Activated CD8-positive, alpha-beta memory T cell treated with anti-CD3 and anti-CD28 coated beads, Interleukin-2, amount 10 ng/mL, durations not matched to agents 7 days and 5 days (primary cell): Measurements from ENCODE around the gene SERPINB1. TPM values are rescaled to one million over a fixed set of nuclear protein-coding genes. Genes with fewer than 3 reads are reported as not detected.
"Not testable (repeated sequence)": the region's sequence is repeated elsewhere in the genome, so short reads cannot be mapped to it uniquely, and the experiment has no call there.

ENCODE experiments used
- ATAC-seq: fragments of 150-1000 bp; cut with Tn5 transposase; one replicate; pipeline ENCODE4 v1.10.0; 2021; ENCODE audit warnings: moderate library complexity
- CTCF ChIA-PET: fragments of 350-600 bp; sonication (Branson Sonifier 250); formaldehyde crosslinking; loops from one replicate; lab custom pipeline; 2021; ENCODE audit warnings: antibody characterized with exemption; lab: Charles Lee
- DNase-seq: peaks from one replicate; pipeline ENCODE4 v3.0.0-alpha.2; 2020
- H3K27ac Mint-ChIP-seq: one replicate; pipeline ENCODE4 v1.8.0; 2021; ENCODE audit warnings: mild to moderate bottlenecking, mixed read lengths
- H3K27me3 Mint-ChIP-seq: one replicate; pipeline ENCODE4 v1.8.0; 2021; ENCODE audit warnings: mixed read lengths
- H3K36me3 Mint-ChIP-seq: one replicate; pipeline ENCODE4 v1.8.0; 2021; ENCODE audit warnings: mild to moderate bottlenecking, mixed read lengths
- H3K4me1 Mint-ChIP-seq: one replicate; pipeline ENCODE4 v1.8.0; 2021; ENCODE audit warnings: mixed read lengths
- H3K4me3 Mint-ChIP-seq: one replicate; pipeline ENCODE4 v1.8.0; 2021; ENCODE audit warnings: mild to moderate bottlenecking, moderate library complexity, mixed read lengths
- H3K9me3 Mint-ChIP-seq: one replicate; pipeline ENCODE4 v1.8.0; 2022; ENCODE audit warnings: low read depth, mixed read lengths
- total RNA-seq, 2 experiments: library from RNA; stranded (reverse); gene quantifications; one replicate each; pipeline ENCODE4 v1.2.3, GENCODE V29; 2021

SERPINB1 gene
- total RNA-seq, result 10 to 100 TPM; 55.2 to 65.7 TPM

DNA sequence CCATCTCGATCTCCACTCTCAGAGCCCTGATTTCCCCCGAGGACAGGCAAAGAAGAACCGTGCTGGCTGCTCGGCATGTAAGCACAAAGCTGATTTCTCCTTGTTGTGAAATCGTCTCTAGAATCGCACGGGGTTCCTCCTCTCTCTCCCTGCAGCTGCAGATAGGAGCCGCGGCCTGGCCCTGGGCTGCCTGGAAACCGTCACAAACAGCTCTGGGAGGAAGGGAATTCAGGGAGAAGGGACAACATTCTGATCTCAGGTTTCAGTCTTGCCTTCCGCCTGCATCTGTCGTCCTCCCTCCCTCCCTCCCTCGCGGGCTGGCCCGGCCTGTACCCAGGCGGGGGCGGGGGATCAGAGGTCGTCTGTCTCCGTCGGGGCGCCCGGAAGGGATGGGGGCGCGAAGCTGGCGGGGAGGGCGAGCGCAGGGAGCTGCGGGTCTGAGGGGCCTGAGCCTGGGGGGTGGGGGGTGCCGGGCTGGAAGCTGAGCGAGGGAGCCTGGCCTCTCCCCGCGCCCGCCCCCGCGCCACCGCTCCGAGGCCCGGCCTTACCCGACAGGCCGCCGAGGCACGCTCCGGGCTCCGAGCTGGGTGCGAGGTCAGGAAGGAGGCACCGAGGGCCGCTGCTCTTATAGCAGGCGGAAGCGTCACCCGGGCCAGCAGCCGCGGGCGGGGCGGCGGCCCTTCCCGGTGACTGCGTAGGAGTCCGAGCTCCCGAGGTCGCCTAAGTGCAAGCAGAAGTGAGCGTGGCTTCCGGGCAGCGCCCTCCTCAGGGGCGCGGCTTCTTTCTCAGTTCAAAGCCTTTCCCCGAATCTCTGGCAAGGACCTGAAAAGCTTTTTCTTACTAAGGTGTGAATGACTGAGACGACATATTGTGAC, at the start of gene SERPINB1:
Gene SERPINB1 (minus strand): TSS at position 600 of the 875 bp plus-strand sequence. CDS start 1,277 bp downstream, outside the sequence.
- Mint-ChIP-seq H3K36me3 (peaks cover 29% of the 10 kb centered on the region), H3K9me3 (no peaks in the 10 kb centered on the region), H3K27ac (peak within 1 kb of the TSS; percentile 83), H3K4me1 (peaks cover 65% of the 10 kb centered on the region), H3K4me3 (peak within 1 kb of the TSS; percentile 89), H3K27me3 (no peaks in the 10 kb centered on the region)
- DNase-seq (peak; percentile 92), ATAC-seq (peak; percentile 89)
- CTCF ChIA-PET, result interaction anchor here (0.7 to 5.6 kb wide), 30 partner anchors 9 to 222 kb away, joined by 3 to 76 read pairs (median 4); no protein-coding TSS in a partner anchor

DNA sequence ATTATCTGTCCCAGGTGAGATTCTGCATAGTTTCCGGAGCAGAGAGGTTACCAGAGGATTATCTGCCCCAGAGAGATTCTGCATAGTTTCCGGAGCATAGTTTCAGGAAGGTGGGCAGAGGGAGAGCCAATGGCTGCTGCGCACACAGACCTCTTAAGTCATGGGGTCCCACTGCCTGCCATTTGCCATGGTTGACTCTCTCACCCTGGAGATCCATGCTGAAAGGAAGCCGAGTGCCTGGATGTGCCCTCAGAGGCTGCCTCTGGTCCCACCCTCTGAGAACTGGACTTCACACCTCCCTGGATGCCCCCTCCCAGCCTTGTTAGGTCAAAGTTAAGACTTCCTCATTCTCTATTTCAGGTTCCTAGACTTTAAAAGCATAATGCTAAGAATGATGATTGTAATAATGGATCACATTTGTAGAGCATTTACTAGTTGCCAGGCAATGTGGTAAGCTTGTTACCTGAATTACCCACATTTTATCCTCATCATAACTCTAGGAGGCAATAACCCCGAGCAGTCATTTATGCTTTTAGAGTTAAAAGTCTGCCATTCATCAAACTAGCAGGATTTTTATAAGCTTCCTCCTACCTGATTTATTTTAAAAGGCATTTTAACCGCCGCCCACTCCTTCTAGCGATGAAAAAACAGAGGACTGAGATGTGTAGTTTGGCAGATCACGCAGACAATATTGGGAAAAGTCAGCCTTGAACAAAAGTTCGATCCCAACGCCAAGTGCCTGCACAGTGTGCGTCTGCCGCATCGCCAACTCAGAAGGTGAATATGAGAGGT, 49.5 kb upstream of the SERPINB1 start:
- H3K4me3 Mint-ChIP-seq, result peak overlapping the region; percentile 45
- peaks cover 77% of the 10 kb centered on the region for H3K36me3 Mint-ChIP-seq
- H3K4me1 Mint-ChIP-seq, result peaks cover 20% of the 10 kb centered on the region
- no peaks in the 10 kb centered on the region for H3K27me3 Mint-ChIP-seq
- ATAC-seq (no peak), DNase-seq (no peak)
- no peaks in the 10 kb centered on the region for H3K9me3 Mint-ChIP-seq
- peak overlapping the region; percentile 41 for H3K27ac Mint-ChIP-seq
- CTCF ChIA-PET, result interaction anchor here (1.0 to 1.4 kb wide), 4 partner anchors 40 to 61 kb away, joined by 3 to 4 read pairs (median 3); partner anchors contain the start of gene SERPINB1

DNA sequence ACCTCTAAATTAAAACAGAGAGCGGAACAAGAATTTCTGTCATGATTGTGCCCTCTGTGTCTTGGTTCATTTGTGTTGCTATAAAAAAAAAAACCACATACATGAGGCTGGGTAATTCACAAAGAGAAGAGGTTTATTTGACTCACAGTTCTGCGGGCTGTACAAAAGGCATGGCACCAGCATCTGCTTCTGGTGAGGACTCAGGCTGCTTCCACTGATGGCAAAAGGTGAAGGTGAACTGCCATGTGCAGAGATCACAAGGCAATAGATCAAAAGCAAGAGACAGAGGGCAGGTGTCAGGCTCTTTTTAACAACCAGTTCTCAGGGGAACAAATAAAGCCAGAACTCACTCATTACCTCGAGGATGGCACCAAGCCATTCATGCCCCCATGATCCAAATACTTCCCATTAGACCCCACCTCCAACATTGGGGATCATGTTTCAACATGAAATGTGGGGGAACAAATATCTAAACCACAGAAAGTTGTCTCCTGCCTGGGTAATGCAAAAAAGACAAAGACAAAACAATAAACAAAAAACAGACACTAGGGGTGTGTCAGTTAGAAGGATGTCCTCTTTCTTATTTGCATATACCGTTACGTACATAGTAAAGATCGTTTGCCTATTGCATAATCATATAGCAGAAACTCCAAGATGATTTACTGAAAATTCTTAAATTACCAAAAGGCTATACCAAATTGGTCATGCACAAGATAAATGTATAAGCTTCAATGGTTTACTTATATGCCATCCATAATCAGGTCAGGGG, 44.5 kb upstream of the SERPINB1 start:
- peaks cover 18% of the 10 kb centered on the region for H3K4me1 Mint-ChIP-seq
- CTCF ChIA-PET, result no interaction called here
- H3K4me3 Mint-ChIP-seq, result no peak overlapping the region
- ATAC-seq (no peak), DNase-seq (no peak)
- no peaks in the 10 kb centered on the region for H3K27me3 Mint-ChIP-seq
- H3K36me3 Mint-ChIP-seq, result peaks cover 45% of the 10 kb centered on the region
- no peaks in the 10 kb centered on the region for H3K9me3 Mint-ChIP-seq
- no peak overlapping the region for H3K27ac Mint-ChIP-seq

DNA sequence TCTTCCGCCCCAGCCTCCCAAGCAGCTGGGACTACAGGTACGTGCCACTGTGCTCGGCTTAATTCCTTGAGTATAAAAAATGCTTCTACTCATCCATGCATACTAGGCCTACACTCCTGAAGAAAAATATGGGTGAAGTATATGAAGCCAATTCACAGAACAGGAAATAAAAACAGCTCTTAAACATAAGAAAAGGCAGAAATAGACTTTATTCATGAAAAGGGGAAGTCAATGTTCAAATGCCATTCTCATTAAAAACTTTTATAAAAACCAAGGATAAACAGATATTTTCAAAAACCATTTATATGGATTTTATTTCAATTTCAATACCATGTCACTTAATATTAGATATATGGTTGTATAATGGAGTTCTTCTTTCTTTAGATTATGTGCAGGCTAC, 43.1 kb upstream of the SERPINB1 start:
- no peak overlapping the region for H3K27ac Mint-ChIP-seq
- no peak overlapping the region for H3K4me3 Mint-ChIP-seq
- ATAC-seq, result no peak
- no peaks in the 10 kb centered on the region for H3K9me3 Mint-ChIP-seq
- H3K36me3 Mint-ChIP-seq, result peaks cover 35% of the 10 kb centered on the region
- no peak for DNase-seq
- H3K27me3 Mint-ChIP-seq, result no peaks in the 10 kb centered on the region
- peaks cover 32% of the 10 kb centered on the region for H3K4me1 Mint-ChIP-seq
- CTCF ChIA-PET, result interaction anchor here (1.2 to 1.8 kb wide), 4 partner anchors 9 to 38 kb away, joined by 3 to 10 read pairs (median 4); partner anchors contain the start of gene SERPINB9

DNA sequence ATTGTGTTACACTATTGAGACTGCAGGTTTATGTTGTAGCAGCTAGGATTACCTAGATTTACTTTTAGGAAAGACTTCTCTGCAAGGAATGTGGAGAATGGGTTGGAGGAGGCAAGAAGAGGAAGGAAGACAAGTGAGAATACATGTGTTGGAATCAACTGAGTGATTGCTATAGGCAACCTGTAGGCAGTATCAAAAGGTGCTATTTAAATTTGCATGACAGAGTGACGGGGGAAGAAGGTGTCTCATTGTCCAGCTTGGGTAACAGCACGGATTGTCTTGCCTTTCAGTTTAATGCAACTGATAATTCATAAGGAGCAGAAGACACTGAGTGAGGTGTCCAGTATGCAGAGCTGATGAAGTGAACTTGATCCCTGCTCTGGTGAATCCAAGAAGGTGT, 42.0 kb upstream of the SERPINB1 start:
- Mint-ChIP-seq H3K27ac (no peak overlapping the region), H3K27me3 (no peaks in the 10 kb centered on the region), H3K36me3 (peaks cover 35% of the 10 kb centered on the region), H3K4me3 (no peak overlapping the region), H3K9me3 (no peaks in the 10 kb centered on the region), H3K4me1 (peaks cover 42% of the 10 kb centered on the region)
- no peak for DNase-seq
- no peak for ATAC-seq
- CTCF ChIA-PET, result interaction anchor here (1.4 to 1.8 kb wide), 3 partner anchors 20 to 37 kb away, joined by 3 to 10 read pairs (median 4); partner anchors contain the start of gene SERPINB9

GRCh38 chr6:2881423-2881822, 39.8 kb upstream of the SERPINB1 start:
- DNase-seq (no peak), ATAC-seq (no peak)
- Mint-ChIP-seq H3K4me3 (peak overlapping the region; percentile 76), H3K4me1 (peaks cover 59% of the 10 kb centered on the region), H3K27me3 (no peaks in the 10 kb centered on the region), H3K9me3 (no peaks in the 10 kb centered on the region), H3K27ac (peak overlapping the region; percentile 84), H3K36me3 (peaks cover 24% of the 10 kb centered on the region)
- CTCF ChIA-PET, result interaction anchor here (0.8 to 3.1 kb wide), 3 partner anchors 19 to 90 kb away, joined by 3 to 13 read pairs (median 8); no protein-coding TSS in a partner anchor

DNA sequence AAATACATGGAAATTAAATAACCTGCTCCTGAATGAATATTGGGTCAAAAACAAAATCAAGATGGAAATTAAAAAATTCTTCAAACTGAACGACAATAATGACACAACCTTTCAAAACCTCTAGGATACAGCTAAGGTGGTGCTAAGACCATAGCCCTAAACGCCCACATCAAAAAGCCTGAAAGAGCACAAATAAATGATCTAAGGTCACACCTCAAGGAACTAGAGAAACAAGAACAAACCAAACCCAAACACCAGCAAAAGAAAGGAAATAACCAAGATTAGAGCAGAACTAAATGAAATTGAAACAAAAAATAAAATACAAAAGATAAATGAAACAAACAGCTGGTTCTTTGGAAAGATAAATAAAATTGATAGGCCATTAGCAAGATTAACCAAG, 38.5 kb upstream of the SERPINB1 start:
- peak overlapping the region; percentile 84 for H3K27ac Mint-ChIP-seq
- DNase-seq, H3K27me3 Mint-ChIP-seq, H3K9me3 Mint-ChIP-seq, ATAC-seq: not testable (repeated sequence)
- peaks cover 17% of the 10 kb centered on the region for H3K36me3 Mint-ChIP-seq
- peaks cover 56% of the 10 kb centered on the region for H3K4me1 Mint-ChIP-seq
- H3K4me3 Mint-ChIP-seq, result peak overlapping the region; percentile 76
- CTCF ChIA-PET, result interaction anchor here (0.7 to 4.4 kb wide), 4 partner anchors 20 to 57 kb away, joined by 3 to 14 read pairs (median 10); no protein-coding TSS in a partner anchor

DNA sequence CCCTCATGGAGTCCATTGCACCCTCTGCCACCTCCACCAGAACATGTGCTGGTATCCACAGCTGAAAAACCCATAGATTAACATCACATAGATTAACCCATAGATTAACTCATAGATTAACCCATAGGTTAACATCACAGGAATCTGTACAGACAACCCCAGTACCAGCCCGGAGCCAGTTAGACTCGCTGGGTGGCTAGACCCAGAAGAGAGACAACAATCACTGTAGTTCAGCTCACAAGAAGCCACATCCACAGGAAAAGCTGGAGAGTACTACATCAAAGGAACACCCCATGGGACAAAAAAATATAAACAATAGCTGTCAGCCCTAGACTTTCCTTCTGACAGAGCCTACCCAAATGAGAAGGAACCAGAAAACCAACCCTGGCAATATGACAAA, 36.3 kb upstream of the SERPINB1 start:
- H3K36me3 Mint-ChIP-seq, result peaks cover 18% of the 10 kb centered on the region
- ATAC-seq, result no peak

DNA sequence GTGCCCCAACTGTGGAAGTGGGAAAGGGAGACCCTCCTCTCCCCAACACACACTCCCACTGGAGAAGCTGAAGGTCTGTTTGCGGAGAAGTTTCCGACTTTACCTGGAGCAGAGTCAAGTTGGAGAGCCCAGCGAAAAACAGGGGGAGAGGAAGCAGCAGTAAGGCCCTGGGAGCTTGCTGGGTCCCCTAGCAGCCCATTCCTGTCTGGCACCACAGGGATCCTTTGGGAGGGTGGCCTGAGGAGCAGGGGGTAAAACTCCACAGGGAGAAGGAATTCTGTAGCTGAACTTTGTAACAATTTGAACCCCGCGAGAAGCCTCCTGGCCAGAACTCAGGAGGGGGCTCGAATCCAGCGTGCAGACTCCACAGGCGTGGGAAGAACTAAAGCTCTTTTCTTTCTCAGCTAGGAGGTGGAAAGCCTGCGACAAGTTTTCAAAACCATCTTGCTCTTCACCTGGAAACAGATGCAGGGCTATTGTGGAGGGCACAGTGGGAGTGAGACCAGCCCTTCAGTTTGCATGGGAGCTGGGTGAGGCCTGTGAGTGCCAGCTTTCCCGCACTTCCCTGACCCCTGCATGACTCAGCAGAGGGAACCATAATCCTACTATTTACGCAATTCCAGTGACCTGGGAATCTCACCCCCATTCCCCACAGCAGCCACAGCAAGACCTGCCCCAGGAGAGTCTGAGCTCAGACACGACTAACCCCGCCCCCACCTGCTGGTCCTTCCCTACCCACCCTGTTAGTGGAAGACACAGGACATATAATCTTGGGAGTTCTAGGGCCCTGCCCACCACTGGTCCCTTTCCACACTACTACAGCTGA, 35.6 kb upstream of the SERPINB1 start:
- Mint-ChIP-seq H3K4me1 (peaks cover 80% of the 10 kb centered on the region), H3K36me3 (peaks cover 19% of the 10 kb centered on the region), H3K27ac (peak overlapping the region; percentile 92), H3K9me3 (peaks cover 2% of the 10 kb centered on the region), H3K4me3 (peak overlapping the region; percentile 76), H3K27me3 (no peaks in the 10 kb centered on the region)
- DNase-seq (no peak), ATAC-seq (no peak)
- CTCF ChIA-PET, result interaction anchor here (0.9 to 4.4 kb wide), 9 partner anchors 8 to 86 kb away, joined by 3 to 14 read pairs (median 5); partner anchors contain the start of gene SERPINB1

More for the DNA sequence above, 36.3 kb upstream of the SERPINB1 start:
- Mint-ChIP-seq H3K4me3 (no peak overlapping the region), H3K4me1 (peaks cover 73% of the 10 kb centered on the region), H3K27ac (peak overlapping the region; percentile 9), H3K9me3 (no peaks in the 10 kb centered on the region), H3K27me3 (no peaks in the 10 kb centered on the region)
- CTCF ChIA-PET, result interaction anchor here (0.7 to 4.4 kb wide), 8 partner anchors 9 to 110 kb away, joined by 3 to 14 read pairs (median 5); partner anchors contain the start of genes SERPINB1 and SERPINB9
- DNase-seq, result no peak

- DNase-seq (no peak), ATAC-seq (peak; percentile 45)
- Mint-ChIP-seq H3K4me3 (peak overlapping the region; percentile 76), H3K27me3 (no peaks in the 10 kb centered on the region), H3K36me3 (peaks cover 24% of the 10 kb centered on the region), H3K9me3 (peaks cover 2% of the 10 kb centered on the region), H3K4me1 (peaks cover 77% of the 10 kb centered on the region), H3K27ac (peak overlapping the region; percentile 92)
- CTCF ChIA-PET, result interaction anchor here (1.0 to 4.4 kb wide), 8 partner anchors 8 to 113 kb away, joined by 3 to 14 read pairs (median 4); partner anchors contain the start of gene SERPINB1
Observed at GRCh38 chr6:2876210-2877056, 34.8 kb upstream of the SERPINB1 start.
